NB4 (cell line): Measurements from ENCODE around the gene ABLIM2.

Experiments
- DNase-seq: peaks from one replicate; pipeline ENCODE4 v3.0.0; 2010; ENCODE audit warnings: low read depth
- H3K4me3 ChIP-seq: one replicate; pipeline ENCODE4 v1.5.1; 2011; ENCODE audit warnings: mild to moderate bottlenecking, low read depth, low read length, moderate library complexity
- CTCF ChIP-seq: IDR thresholded peaks from one replicate; pipeline ENCODE4 v1.5.1; 2012; ENCODE audit warnings: low read depth, low read length
- MAX ChIP-seq: IDR thresholded peaks from 2 replicates; pipeline ENCODE4 v1.6.1; 2011; ENCODE audit warnings: low read depth, low read length
- MYC ChIP-seq: IDR thresholded peaks from 2 replicates; pipeline ENCODE4 v1.6.1; 2011; ENCODE audit warnings: low read depth, low read length
- POLR2A ChIP-seq: IDR thresholded peaks from 2 replicates; pipeline ENCODE4 v1.6.1; 2011; ENCODE audit warnings: mild to moderate bottlenecking; ENCODE audit not compliant: insufficient read length; ENCODE audit errors: extremely low read depth

The ABLIM2 gene

GRCh38 chr4:8053688-8054449 is 104.7 kb downstream of the ABLIM2 start:
- no peak for TF ChIP-seq POLR2A
- TF ChIP-seq MYC = no peak
- DNase-seq = no peak
- H3K4me3 ChIP-seq = no peak overlapping the region

GRCh38 chr4:8052160-8052691 is 106.4 kb downstream of the ABLIM2 start:
- TF ChIP-seq MAX (no peak), POLR2A (no peak)
- no peak for DNase-seq
- no peak overlapping the region for H3K4me3 ChIP-seq

- TF ChIP-seq CTCF = no peak
- TF ChIP-seq MYC = no peak
- no peak for TF ChIP-seq POLR2A
- TF ChIP-seq MAX = no peak
- no peak overlapping the region for H3K4me3 ChIP-seq
- no peak for DNase-seq
These were observed 107.0 kb downstream of the ABLIM2 start for GRCh38 chr4:8051644-8052043.

- H3K4me3 ChIP-seq = no peak overlapping the region
- TF ChIP-seq CTCF = no peak
- TF ChIP-seq MAX = no peak
- no peak for DNase-seq
These were observed 107.9 kb downstream of the ABLIM2 start for GRCh38 chr4:8050555-8051206.

GRCh38 chr4:8050180-8050554 is 108.4 kb downstream of the ABLIM2 start:
- H3K4me3 ChIP-seq = no peak overlapping the region
- TF ChIP-seq CTCF (no peak), MAX (no peak)

GRCh38 chr4:8048856-8049676 is 109.5 kb downstream of the ABLIM2 start:
- TF ChIP-seq CTCF (no peak), MYC (no peak), MAX (no peak), POLR2A (no peak)
- no peak for DNase-seq
- H3K4me3 ChIP-seq = no peak overlapping the region

More at GRCh38 chr4:8050180-8050554, 108.4 kb downstream of the ABLIM2 start:
- no peak for DNase-seq
